Stimulated activated naive CD4-positive, alpha-beta T cell (primary cell): ENCODE data around the gene GFOD2.

Experiments
- DNase-seq, 6 experiments: peaks; one replicate each; lab custom pipeline; 2025; lab: John Stamatoyannopoulos, UW

The GFOD2 gene

DNA sequence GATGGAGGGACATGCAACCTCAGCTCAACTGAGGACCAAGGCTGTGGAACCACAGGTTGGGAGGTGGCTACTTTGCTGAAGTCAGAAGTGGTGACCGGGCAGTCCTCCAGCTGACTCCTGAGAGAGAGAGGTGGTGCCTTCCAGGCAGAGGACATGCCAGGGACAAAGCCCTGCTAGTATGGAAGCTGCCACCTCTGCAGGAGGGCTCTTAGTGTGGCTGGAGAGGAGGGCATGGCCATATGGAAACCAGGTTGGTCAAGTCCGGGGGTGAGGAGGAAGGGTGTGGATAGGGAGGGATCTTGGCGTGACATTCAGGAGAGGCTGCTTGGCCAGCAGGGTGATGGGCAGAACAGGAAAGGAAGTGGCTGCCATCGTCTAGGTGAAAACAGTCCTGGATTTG, 46.8 kb downstream of the GFOD2 start:
- no peak for DNase-seq

DNA sequence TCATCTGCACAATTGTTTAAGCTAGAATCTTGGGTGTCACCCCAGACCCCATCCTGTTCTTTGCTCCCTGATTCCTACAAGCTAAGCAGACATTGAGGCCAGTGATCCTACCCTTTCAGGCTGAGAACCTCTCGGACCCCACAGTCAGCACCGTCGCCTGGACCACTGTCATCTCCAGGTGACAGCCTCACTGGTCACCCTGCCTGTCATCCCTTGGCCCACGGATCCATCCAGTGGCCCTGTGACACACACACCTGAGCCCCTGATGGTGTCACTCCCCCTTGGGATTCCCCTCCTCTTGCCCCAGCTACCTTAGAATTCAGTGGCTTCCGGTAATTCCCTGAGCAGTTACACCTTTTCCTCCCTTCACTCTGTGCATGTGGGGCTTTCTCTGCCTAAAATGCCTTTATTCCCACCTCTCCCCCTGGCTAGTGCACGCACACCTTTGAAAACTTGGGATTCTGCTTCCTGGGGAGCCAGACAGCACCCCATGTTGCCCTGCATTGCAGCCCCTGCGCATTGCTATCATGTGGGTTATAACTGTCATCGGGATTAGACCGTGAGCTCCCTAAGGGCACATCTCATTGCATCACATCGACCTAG, 49.5 kb downstream of the GFOD2 start:
- no peak for DNase-seq

DNA sequence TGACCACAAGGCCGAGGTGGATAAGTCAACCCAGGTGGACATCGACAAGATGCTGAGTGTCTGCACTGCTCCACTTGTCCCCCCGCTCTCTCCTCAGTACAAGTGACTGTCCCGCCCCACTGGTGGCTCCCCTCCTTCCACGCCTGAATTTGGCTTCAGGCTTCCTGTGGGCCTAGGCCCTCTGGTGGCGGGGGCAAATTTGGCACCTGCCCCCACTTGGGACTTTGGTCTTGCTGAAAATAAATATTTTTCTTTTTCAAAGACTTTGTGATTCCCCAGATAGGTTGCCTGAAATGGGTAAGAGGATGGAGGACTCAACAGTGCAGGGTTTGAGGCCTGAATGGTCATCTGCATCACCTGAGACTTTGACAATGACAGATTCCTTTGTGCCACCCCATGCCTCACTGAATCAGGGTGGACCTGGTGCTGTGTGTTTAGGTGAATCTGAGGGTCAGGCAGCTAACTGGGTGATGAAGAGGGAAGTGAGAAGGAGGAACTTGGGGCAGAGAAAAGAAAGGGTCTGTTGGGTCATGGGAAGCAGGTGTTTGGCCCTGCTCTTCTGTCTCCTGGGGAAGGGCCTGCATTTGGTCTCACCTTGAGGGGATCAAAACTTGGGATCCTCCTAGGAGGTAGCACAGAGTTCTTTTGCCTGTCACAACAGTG, 50.5 kb downstream of the GFOD2 start:
- DNase-seq, result peak in 3 of 6 experiments; percentile 18 to 33 (median 28)

DNA sequence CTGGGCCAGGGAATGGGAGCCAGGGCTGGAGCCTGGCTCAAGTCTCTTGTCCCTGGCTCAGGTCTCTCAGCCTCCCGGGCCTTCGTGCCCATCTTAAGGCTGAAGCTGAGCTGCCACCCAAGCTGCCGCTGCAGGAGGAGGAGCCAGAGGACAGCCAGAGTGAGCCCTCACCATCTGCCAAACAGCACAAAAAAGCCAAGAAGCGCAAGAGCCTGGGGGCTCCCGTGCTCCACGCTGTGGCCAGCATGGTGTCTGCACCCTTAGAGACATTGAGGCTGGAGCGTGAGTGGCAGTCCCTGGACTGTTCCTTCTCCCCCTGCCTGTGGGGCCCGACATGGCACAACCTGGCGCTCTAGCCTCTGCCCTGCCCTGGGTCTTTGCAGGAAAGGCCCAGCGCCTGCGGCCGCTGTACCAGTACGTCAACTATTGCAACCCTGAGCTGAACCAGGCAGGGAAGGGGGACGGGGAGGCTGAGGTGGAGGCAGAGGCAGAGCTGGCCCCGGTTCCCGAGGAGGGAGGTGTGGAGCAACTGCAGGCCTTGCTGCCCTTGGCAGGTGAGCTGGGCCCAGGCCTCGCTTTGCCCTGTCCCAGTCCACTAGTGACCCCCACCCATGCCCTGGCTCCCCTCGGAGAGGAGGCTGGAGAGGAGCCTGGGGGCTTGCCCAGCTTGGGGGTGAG, 51.2 kb downstream of the GFOD2 start:
- peak; percentile 75 to 86 (median 80) for DNase-seq

DNA sequence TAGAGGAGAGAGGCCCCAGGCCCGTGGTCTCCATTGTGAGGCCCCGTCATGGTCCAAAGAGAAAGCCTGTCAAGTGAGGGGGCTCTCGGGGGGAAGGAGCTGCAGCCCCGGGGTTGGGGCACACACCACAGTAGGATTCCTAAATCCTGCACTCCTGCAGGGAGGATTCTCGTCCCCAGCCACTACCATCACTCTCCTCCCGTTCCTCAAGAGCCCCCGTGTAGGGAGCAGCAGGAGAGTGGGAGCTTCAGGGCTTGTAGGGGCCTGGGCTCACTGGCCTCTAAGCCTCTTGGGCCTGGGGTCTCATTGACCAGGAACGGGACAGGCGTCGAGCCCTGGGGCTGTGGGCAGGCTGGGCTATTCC, 51.7 kb downstream of the GFOD2 start:
- no peak for DNase-seq

DNA sequence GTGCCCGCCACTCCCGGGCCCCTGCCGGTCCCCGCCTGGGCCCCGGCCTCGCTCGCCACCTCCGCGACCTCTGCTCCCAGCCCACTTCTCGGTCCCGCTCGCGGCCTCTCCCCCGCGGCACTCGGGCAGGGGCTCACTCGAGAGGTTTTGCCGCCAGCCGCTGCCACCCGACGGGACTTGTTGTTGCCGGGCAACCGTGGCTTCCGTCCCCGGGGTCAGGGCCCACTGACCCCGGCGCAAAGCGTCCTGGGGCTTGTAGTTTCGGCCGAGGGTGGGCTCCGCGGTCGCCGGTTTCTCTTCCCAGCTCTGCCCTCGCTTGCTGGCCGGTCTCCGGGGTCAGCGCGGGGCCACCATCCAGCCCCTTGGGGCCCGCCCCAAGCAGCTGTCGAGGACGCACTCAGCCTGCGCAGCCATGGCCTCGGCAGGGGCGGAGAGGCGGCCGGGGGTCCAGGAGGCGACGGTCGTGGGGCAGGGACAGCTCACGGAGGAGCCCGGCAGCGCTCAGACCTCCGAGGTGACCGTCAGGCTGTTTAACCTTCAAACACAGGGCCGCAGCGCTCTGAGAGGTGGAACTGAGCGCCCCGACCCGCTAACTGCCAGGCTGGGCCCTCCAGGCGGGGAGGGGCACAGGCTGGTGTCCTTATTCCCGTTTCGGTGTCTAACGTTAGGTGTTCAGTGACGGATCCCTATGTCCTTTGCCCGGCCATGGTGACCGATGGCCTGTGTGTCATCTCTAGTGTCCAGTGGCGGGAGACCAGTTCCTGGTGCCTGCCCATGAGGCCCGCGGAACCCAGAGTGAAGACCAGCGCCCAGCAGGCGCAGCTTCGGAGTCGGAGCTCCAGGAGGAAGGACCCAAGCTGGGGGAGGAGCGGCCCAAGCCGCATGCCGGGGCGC, 52.3 kb downstream of the GFOD2 start, which contains the start of the genes C16orf86 and ENKD1:
Gene C16orf86 (plus strand): TSS at position 256 of the 894 bp plus-strand sequence. CDS start 157 bp downstream, at position 413.
Gene ENKD1 (minus strand): TSS at position 192 of the 894 bp plus-strand sequence. CDS start 308 bp downstream, outside the sequence.
- peak; percentile 58 to 79 (median 73) for DNase-seq

DNA sequence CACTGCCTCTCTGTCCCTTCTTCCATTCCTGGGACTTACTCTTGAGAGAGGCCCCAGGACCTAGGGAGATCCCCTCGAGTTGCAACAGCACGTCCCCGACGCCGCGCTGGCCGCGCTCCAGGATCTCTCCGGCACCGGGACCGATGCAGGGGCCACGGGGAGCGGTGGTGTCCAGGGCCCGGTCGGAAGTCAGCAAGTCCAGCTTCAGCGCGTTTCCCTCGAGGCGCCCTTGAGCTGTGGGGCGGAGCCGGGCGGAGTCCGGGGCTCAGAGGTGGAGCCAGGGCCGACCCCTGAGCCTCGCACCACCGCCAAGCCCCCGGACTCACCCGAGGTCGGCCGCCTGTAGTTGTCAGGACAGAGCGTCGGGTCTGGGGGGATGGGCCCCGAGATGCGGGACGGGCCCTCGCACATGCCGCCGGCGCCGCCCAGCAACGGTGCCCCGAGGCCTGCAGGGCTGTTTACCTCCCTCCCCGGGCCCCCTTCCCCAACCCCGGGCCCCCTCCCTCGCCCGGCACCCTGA, 53.0 kb downstream of the GFOD2 start:
- no peak for DNase-seq

DNA sequence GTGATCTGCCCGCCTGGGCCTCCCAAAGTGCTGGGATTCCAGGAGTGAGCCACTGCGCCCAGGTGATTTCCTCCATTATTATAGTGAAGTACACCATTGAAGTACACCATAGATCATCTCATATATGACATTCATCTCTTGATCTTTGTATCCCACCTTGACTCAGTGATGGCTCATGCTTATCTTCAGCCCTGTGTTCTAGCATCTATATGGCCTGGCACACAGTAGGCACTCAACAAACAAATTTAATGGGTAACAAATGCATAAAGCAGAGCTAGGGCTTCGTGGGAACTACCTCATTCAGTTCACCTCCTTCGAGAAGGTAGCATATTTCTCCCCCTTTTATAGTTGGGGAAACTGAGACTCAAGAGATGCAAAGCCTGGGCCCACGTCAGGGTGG, 53.5 kb downstream of the GFOD2 start:
- DNase-seq, result no peak

DNA sequence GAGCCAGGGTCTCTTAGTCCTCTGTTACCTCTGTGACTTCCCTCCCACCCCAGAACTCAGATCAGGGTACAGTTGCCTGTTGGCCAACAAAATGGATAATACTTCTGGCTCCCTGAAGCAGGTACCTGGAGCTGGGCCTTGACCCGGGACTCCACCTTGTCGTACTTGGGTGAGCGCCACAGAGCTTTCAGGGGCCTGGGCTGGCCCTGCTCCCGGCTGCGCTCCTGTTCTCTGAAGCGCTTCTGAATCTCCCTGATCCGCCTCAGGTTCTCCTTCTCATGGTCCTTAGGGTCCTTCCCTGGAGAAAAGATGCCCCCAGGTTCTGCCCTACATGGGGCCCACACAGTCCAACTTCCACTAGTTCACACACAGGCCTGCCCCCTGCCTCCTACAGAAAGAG, 54.2 kb downstream of the GFOD2 start:
- no peak for DNase-seq

DNA sequence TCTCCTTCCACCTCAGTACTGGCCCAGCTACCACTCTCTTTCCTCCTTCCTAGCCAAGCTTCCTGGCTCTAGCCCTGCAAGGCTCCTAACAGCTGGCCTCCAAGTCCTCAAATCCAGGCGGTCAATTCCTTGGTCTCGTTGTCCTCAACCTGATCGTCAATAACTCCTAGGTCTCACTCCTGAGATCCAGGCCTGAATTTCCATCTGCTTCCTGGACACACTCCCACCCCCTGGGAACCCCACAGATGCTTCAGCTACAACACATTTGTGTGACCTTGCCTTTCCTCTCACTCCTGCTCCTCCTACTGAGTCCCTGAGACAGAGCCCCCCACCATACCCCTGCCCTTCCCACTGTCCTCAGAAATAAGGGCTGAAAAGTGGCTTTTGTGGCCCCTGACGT, 54.9 kb downstream of the GFOD2 start:
- no peak for DNase-seq

DNA sequence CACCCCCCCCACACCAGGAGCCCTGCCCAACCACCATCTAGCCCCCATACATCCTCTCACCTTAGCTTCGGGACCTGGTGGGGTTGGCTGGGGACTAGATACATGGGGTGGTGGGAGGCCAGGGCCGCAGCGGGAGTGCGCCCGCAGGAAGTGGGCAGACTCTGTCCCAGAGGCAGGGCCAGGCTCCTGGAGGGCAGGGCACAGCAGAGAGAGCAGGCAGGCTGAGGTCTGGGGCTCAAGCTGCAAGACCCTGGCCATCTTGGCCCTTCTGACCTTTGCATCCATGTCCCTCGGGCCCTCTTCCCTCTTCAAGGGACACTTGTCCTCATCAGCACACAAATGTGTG, 55.3 kb downstream of the GFOD2 start:
- no peak for DNase-seq

DNA sequence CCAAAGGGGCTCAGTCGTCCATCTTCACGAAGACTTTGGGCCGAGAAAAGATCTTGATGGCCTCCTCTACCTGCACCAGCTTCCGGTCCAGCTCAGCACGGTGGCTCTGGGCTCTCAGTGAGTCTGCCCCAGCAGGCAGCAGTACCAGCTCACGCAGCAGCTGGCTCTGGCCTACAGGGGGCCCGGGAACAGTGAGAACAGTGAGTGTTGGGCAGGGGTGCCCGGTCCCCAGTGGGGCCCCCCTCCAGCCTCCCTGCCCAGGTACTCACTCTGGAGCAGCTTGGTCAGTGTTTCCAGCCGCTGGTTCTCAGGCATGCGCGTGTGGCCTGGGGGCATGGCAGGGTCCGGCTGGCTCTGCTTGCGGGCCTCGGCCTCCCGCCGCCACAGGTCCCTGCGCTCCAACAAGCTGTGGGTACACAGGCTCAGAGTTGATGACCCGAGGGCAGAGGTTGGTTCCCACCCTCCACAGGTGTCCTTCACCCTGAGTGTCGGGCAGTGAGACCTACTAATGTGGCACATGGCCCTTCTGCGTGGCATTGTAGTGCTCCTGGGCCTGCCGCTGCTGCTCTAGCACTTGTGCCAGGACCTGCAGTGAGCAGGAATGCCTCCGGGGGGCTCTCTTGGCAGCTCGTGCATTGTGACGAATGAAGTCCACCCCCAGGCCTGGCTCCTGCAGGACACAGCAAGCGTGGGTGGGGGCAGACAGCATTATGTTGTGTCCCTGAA, 55.8 kb downstream of the GFOD2 start:
- peak in 1 of 6 experiments; percentile 23 for DNase-seq

DNA sequence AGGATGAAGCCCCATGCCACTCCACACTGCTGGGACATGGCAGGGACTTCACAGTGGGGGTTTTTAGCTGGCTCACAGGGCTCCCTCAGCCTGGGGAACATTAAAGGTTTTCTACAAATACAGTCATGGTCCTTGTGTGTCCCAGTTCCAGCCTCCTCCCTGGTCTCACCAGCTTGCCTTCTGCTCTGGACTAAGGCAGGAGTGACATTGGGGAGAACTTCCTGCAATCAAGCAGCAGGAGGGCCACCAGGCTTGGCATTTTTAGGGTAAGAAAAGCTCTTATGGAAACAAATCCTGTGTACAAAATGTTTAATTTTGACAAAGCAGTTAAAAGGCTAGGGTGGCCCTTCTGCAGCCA, 56.5 kb downstream of the GFOD2 start:
- DNase-seq, result no peak

DNA sequence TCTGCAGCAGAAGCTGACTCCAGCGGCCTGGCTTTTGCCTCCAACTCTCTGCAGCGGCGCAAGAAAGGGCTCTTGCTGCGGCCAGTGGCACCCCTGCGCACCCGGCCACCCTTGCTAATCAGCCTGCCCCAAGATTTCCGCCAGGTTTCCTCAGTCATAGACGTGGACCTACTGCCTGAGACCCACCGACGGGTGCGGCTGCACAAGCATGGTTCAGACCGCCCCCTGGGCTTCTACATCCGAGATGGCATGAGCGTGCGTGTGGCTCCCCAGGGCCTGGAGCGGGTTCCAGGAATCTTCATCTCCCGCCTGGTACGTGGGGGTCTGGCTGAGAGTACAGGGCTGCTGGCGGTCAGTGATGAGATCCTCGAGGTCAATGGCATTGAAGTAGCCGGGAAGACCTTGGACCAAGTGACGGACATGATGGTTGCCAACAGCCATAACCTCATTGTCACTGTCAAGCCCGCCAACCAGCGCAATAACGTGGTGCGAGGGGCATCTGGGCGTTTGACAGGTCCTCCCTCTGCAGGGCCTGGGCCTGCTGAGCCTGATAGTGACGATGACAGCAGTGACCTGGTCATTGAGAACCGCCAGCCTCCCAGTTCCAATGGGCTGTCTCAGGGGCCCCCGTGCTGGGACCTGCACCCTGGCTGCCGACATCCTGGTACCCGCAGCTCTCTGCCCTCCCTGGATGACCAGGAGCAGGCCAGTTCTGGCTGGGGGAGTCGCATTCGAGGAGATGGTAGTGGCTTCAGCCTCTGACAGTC, 57.0 kb downstream of the GFOD2 start:
- peak in 2 of 6 experiments; percentile 7 to 35 for DNase-seq

DNA sequence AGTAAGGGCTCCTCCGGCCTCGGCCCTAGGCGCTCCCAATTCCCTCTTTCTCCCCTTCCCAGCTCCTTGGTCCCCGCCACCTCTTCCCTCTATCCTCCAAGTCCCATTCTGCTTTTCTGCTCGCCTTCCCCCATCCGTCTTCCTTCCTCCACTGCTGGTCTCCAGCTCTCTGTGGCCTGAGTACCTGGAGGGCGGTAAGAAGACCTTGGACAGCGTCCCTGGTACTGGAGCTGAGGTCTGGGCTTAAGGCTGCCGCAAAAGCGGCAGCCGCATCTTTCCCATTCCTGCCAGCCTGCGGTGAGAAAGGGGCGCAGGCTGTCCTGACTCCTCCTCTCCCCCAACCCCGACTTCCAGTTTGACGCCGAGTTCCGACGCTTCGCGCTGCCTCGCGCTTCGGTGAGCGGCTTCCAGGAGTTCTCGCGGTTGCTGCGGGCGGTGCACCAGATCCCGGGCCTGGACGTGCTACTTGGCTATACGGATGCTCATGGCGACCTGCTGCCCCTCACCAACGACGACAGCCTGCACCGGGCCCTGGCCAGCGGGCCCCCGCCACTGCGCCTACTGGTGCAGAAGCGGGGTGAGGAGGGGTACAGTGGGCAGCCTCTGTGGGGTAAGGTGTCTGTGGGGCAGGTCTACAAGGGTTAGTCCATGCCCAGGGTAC, 57.9 kb downstream of the GFOD2 start:
- DNase-seq, result peak in 3 of 6 experiments; percentile 46 to 68 (median 47)

DNA sequence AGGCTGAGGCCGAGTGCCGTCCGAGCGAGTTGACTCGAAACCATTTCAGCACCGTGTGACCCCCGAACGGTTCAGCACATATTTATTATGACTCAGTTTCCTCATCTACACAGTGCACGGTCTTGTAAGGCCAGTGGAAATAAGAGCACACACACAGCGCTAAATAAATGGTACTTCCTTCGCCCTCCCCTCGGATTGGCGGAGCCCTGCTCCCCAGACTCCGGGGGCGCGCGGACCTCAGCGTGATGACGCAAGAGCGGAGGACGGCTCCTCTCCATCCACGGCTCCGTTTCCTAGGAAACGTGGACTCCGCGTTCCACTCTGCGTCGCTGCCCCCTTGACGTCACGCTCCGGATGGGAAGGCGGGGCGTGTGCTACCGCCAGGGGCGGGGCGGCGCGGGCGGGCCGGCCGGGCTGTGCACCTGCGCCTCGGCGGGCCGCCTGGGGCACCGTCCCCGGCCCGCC, 58.5 kb downstream of the GFOD2 start, which contains the start of gene PARD6A:
Gene PARD6A (plus strand): TSS at position 397 of the 465 bp plus-strand sequence. CDS start 79 bp downstream, outside the sequence.
- DNase-seq, result peak; percentile 83 to 96 (median 92)

DNA sequence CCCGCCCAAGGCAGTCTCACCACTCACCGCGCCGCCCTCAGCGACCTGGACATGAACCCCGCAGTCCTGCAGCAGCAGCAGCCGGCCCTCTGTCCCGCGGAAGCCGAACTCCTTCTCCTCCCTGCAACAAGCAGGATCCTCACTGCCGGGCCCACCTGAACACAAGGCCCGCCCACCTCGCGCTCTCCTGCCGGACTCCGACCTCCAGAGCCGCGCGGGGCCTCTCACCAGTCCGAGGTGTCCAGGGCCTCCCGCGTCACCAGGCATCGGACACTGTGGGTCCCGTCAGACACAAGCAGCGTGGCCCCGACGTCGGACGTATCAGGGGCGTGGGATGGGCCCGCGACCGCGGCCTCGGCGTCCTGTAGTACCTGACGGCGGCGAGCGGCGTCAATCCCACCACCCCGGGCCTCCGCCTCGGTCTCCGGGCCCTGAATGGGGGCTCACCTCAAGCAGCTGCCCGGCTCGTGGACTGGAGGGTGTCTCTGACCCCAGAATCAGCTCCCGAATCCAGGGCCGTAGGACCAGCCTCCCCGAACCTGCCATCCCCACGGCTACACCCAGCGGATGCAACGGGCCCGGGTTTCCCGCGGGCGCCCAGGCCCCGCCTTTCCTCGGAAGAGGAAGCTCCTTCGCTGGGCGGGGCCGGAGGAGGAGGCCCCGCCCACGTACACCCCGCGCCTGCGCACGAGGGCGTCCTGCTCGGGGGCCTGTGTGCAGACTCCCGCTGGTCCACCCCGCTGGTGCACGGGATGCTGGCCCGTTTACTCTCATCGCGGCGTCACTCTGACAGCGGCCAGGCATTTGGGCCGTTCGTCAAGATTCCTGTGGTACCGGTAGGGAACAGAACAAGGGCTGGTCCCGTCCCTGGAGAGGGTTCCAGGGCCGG, 59.2 kb downstream of the GFOD2 start, which contains the start of gene ACD:
Gene ACD (minus strand): TSS at position 586 of the 889 bp plus-strand sequence. CDS start 40 bp downstream, at position 546.
- DNase-seq, result peak; percentile 85 to 96 (median 88)
